GM18519 (cell line): ENCODE data around the gene TGFBR2.
A peak's percentile ranks its signal among the peaks of the same experiment; 100 is the strongest.

Experiments used
- ATAC-seq: cut with Tn5 transposase; IDR thresholded peaks from one replicate; pipeline ENCODE4 v1.9.1; 2021; ENCODE audit warnings: mild to moderate bottlenecking, moderate library complexity; ENCODE audit not compliant: unreplicated experiment, low FRiP score

Gene TGFBR2

GRCh38 chr3:30687930-30688570 lies 81.6 kb downstream of the TGFBR2 start:
- ATAC-seq = no peak

GRCh38 chr3:30688776-30689641 lies 82.6 kb downstream of the TGFBR2 start:
- no peak for ATAC-seq

- ATAC-seq = no peak
These were observed 83.8 kb downstream of the TGFBR2 start for GRCh38 chr3:30690199-30690598.

- ATAC-seq = no peak
These were observed 85.0 kb downstream of the TGFBR2 start for GRCh38 chr3:30691249-30691880.

- ATAC-seq = no peak
These were observed 85.5 kb downstream of the TGFBR2 start for GRCh38 chr3:30691944-30692343.

- no peak for ATAC-seq
These were observed 86.2 kb downstream of the TGFBR2 start for GRCh38 chr3:30692498-30693130.

GRCh38 chr3:30693470-30694120 lies 87.2 kb downstream of the TGFBR2 start:
- peak; percentile 91 for ATAC-seq

- no peak for ATAC-seq
These were observed 87.7 kb downstream of the TGFBR2 start for GRCh38 chr3:30694148-30694547.

GRCh38 chr3:30694668-30695067 lies 88.3 kb downstream of the TGFBR2 start:
- ATAC-seq = no peak

- no peak for ATAC-seq
These were observed 89.1 kb downstream of the TGFBR2 start for GRCh38 chr3:30695302-30696061.

- no peak for ATAC-seq
These were observed 90.0 kb downstream of the TGFBR2 start for GRCh38 chr3:30696403-30696819.

- ATAC-seq = no peak
These were observed 90.5 kb downstream of the TGFBR2 start for GRCh38 chr3:30696896-30697295.

- no peak for ATAC-seq
These were observed 92.1 kb downstream of the TGFBR2 start for GRCh38 chr3:30698549-30698948.

GRCh38 chr3:30699927-30700326 lies 93.5 kb downstream of the TGFBR2 start:
- no peak for ATAC-seq

GRCh38 chr3:30700702-30701321 lies 94.4 kb downstream of the TGFBR2 start:
- no peak for ATAC-seq

- no peak for ATAC-seq
These were observed 95.8 kb downstream of the TGFBR2 start for GRCh38 chr3:30702038-30702827.

GRCh38 chr3:30702828-30703397 lies 96.5 kb downstream of the TGFBR2 start:
- ATAC-seq = no peak
